A549 treated with Hydrocortisone at 1 μM for 4 hours (cell line): Measurements from ENCODE around the gene HES7. TPM values are rescaled to one million over a fixed set of nuclear protein-coding genes. Genes with fewer than 3 reads are reported as not detected.

Experiments
- total RNA-seq: library from RNA; stranded (reverse); fragments of 200-300 nt; extraction: Qiagen RNA extraction; gene quantifications from 5 replicates; pipeline ENCODE4 v1.2.3, GENCODE V29; 2022

Gene HES7
- total RNA-seq = 1.6 to 5.3 TPM (median 4.8 TPM) in 5 replicates

GRCh38 chr17:8123695-8124349 lies at the start of gene HES7:
TSS of gene HES7 (minus strand) at chr17:8124106. CDS start at chr17:8124084, 22 bp downstream.

GRCh38 chr17:8162233-8162996 lies 38.5 kb upstream of the HES7 start, which contains the start of gene VAMP2:
TSS of gene VAMP2 (minus strand) at chr17:8162948. CDS start at chr17:8162879, 69 bp downstream.

GRCh38 chr17:8152112-8152775 lies 28.3 kb upstream of the HES7 start, which contains the start of gene PER1:
TSS of gene PER1 (minus strand) at chr17:8152404. CDS start at chr17:8150706, 1,698 bp downstream.

GRCh38 chr17:8117980-8118768 lies 5.7 kb downstream of the HES7 start, which contains the start of gene ALOXE3:
TSS of gene ALOXE3 (minus strand) at chr17:8118514. CDS start at chr17:8117990, 524 bp downstream.

GRCh38 chr17:8087075-8087951 lies 36.6 kb downstream of the HES7 start, which contains the start of gene ALOX12B:
TSS of gene ALOX12B (minus strand) at chr17:8087716. CDS start at chr17:8087442, 274 bp downstream.

Other genes with a start within 250 kb of the HES7 start
- 53.0 to 71.6 TPM (median 60.6 TPM) in 5 replicates for gene CHD3, start 235.3 kb downstream of the HES7 start, total RNA-seq
- gene RNF227, start 207.8 kb downstream of the HES7 start, total RNA-seq = 1.00 to 3.4 TPM (median 1.4 TPM) in 5 replicates
- gene KCNAB3, start 194.2 kb downstream of the HES7 start, total RNA-seq = 1.9 to 2.9 TPM (median 2.7 TPM) in 5 replicates
- gene TRAPPC1, start 192.2 kb downstream of the HES7 start, total RNA-seq = 302 to 325 TPM (median 321 TPM) in 5 replicates
- gene CNTROB, start 191.9 kb downstream of the HES7 start, total RNA-seq = 38.2 to 41.1 TPM (median 40.0 TPM) in 5 replicates
- gene GUCY2D, start 121.5 kb downstream of the HES7 start, total RNA-seq = 0.28 to 0.52 TPM (median 0.36 TPM) in 4 of 5 replicates, not detected in the other
- 0.21 to 0.48 TPM (median 0.31 TPM) in 5 replicates for gene ALOX15B, start 85.0 kb downstream of the HES7 start, total RNA-seq
- gene ALOX12B, start 36.4 kb downstream of the HES7 start, total RNA-seq = 1.2 to 1.6 TPM (median 1.4 TPM) in 5 replicates
- 6.3 to 10.0 TPM (median 6.4 TPM) in 5 replicates for gene ALOXE3, start 5.6 kb downstream of the HES7 start, total RNA-seq
- gene PER1, start 28.3 kb upstream of the HES7 start, total RNA-seq = 49.3 to 55.5 TPM (median 53.3 TPM) in 5 replicates
- 23.5 to 31.4 TPM (median 28.1 TPM) in 5 replicates for gene VAMP2, start 38.8 kb upstream of the HES7 start, total RNA-seq
- 20.0 to 21.8 TPM (median 20.6 TPM) in 5 replicates for gene TMEM107, start 52.3 kb upstream of the HES7 start, total RNA-seq
- gene BORCS6, start 66.1 kb upstream of the HES7 start, total RNA-seq = 6.6 to 8.6 TPM (median 8.3 TPM) in 5 replicates
- 137 to 153 TPM (median 149 TPM) in 5 replicates for gene AURKB, start 86.5 kb upstream of the HES7 start, total RNA-seq
- 11.4 to 16.1 TPM (median 15.6 TPM) in 5 replicates for gene CTC1, start 124.0 kb upstream of the HES7 start, total RNA-seq
- gene PFAS, start 125.2 kb upstream of the HES7 start, total RNA-seq = 42.7 to 53.6 TPM (median 45.8 TPM) in 5 replicates
- 37.7 to 45.8 TPM (median 43.9 TPM) in 5 replicates for gene RANGRF, start 164.6 kb upstream of the HES7 start, total RNA-seq
- gene SLC25A35, start 171.3 kb upstream of the HES7 start, total RNA-seq = 6.0 to 8.8 TPM (median 7.7 TPM) in 5 replicates
- gene ARHGEF15, start 186.1 kb upstream of the HES7 start, total RNA-seq = not detected in 5 replicates
- gene ODF4, start 215.7 kb upstream of the HES7 start, total RNA-seq = not detected in 5 replicates